ENCODE data around the gene IQCC.

IQCC gene

GRCh38 chr1:32181563-32181962, 23.9 kb upstream of the IQCC start:
- H3K4me3 ChIP-seq (ENCODE audit: low read depth, low read length): no peak overlapping the region
- CTCF ChIA-PET: interaction anchor here (0.6 kb wide), 1 partner anchor 66 kb away, joined by 3 read pairs; no protein-coding TSS in a partner anchor
- H3K36me3 ChIP-seq (ENCODE audit: control insufficient read depth in 2 of 2, insufficient read depth in 1 of 2, low read length in 2 of 2): peaks cover 35 to 54% of the 10 kb centered on the region in 2 experiments
- peaks cover 6% of the 10 kb centered on the region; the same call in 1 of the 2 replicates for H3K4me1 ChIP-seq (ENCODE audit: control insufficient read depth, insufficient read depth, low read length)
- POLR2A ChIA-PET: interaction anchor here (0.6 to 0.9 kb wide), 4 partner anchors 15 to 198 kb away, joined by 3 to 4 read pairs (median 3); partner anchors contain the start of gene IQCC
- no peaks in the 10 kb centered on the region for H3K9me3 ChIP-seq (ENCODE audit: control insufficient read depth, insufficient read depth, low read depth, low read length)
- H3K27ac ChIP-seq (ENCODE audit: extremely low read depth, low read depth, low read length): no peak overlapping the region
- no peak for TF ChIP-seq ZXDB (tag by site-specific recombination; IDR thresholded peaks at IDR 0.05)
- TF ChIP-seq KLF17 (tag by site-specific recombination; IDR thresholded peaks at IDR 0.05): no peak
- no peak for TF ChIP-seq ZBTB8A (tag by site-specific recombination; IDR thresholded peaks at IDR 0.05)
- no peak for TF ChIP-seq OSR2 (tag by site-specific recombination; IDR thresholded peaks at IDR 0.05)
- TF ChIP-seq YY2 (tag by site-specific recombination; IDR thresholded peaks at IDR 0.05): no peak
- TF ChIP-seq IKZF3 (tag by site-specific recombination; IDR thresholded peaks at IDR 0.05): no peak
- TF ChIP-seq SCRT2 (tag by site-specific recombination; IDR thresholded peaks at IDR 0.05): no peak

GRCh38 chr1:32182060-32182459, 23.4 kb upstream of the IQCC start:
- POLR2A ChIA-PET: interaction anchor here (0.6 to 0.9 kb wide), 6 partner anchors 15 to 199 kb away, joined by 3 to 5 read pairs (median 4); partner anchors contain the start of gene IQCC
- Histone ChIP-seq H3K27ac (ENCODE audit: extremely low read depth, low read depth, low read length) (no peak overlapping the region), H3K36me3 (ENCODE audit: control insufficient read depth in 2 of 2, insufficient read depth in 1 of 2, low read length in 2 of 2) (peaks cover 39 to 59% of the 10 kb centered on the region in 2 experiments), H3K4me3 (ENCODE audit: low read depth, low read length) (no peak overlapping the region), H3K9me3 (ENCODE audit: control insufficient read depth, insufficient read depth, low read depth, low read length) (no peaks in the 10 kb centered on the region), H3K4me1 (ENCODE audit: control insufficient read depth, insufficient read depth, low read length) (peaks cover 6% of the 10 kb centered on the region; the same call in 1 of the 2 replicates)
- CTCF ChIA-PET: interaction anchor here (0.6 to 0.7 kb wide), 2 partner anchors 65 to 74 kb away, joined by 3 read pairs; partner anchors contain the start of gene KPNA6
- TF ChIP-seq ZBTB20 (tag by site-specific recombination; IDR thresholded peaks at IDR 0.05): no peak
- TF ChIP-seq KLF1 (tag by site-specific recombination; IDR thresholded peaks at IDR 0.05): peak; percentile 73
- TF ChIP-seq GFI1B (tag by site-specific recombination; IDR thresholded peaks at IDR 0.05): no peak
- TF ChIP-seq KLF8 (tag by site-specific recombination; IDR thresholded peaks at IDR 0.05): no peak
- no peak for TF ChIP-seq ZNF596 (tag by site-specific recombination; IDR thresholded peaks at IDR 0.05)
- TF ChIP-seq ZNF362 (tag by site-specific recombination; IDR thresholded peaks at IDR 0.05): peak; percentile 42; the same call in 1 of the 2 replicates

- 0 out of 2 replicates have a peak, but pooled peaks have one; percentile 17 for TF ChIP-seq ZBTB6 (tag by site-specific recombination; IDR thresholded peaks at IDR 0.05)
- TF ChIP-seq ZBTB21 (tag by site-specific recombination; IDR thresholded peaks at IDR 0.05): no peak
- TF ChIP-seq BCL6B (tag by site-specific recombination; IDR thresholded peaks at IDR 0.05): peak; percentile 40; the same call in 1 of the 2 replicates
- no peak for TF ChIP-seq ZNF416 (tag by site-specific recombination; IDR thresholded peaks at IDR 0.05)
- peak; percentile 46; the same call in 1 of the 2 replicates for TF ChIP-seq ZNF660 (tag by site-specific recombination; IDR thresholded peaks at IDR 0.05)
- TF ChIP-seq PRDM10 (tag by site-specific recombination; IDR thresholded peaks at IDR 0.05): peak; percentile 56
- TF ChIP-seq SP7 (tag by site-specific recombination; IDR thresholded peaks at IDR 0.05): no peak
- TF ChIP-seq ZNF155 (tag by site-specific recombination; IDR thresholded peaks at IDR 0.05): no peak
- peak; percentile 87; the same call in 1 of the 2 replicates for TF ChIP-seq ZNF184 (tag by site-specific recombination; IDR thresholded peaks at IDR 0.05)
- Histone ChIP-seq H3K4me3 (ENCODE audit: low read depth, low read length) (no peak overlapping the region), H3K4me1 (ENCODE audit: control insufficient read depth, insufficient read depth, low read length) (peaks cover 6% of the 10 kb centered on the region; the same call in 1 of the 2 replicates), H3K9me3 (ENCODE audit: control insufficient read depth, insufficient read depth, low read depth, low read length) (no peaks in the 10 kb centered on the region), H3K36me3 (ENCODE audit: control insufficient read depth in 2 of 2, insufficient read depth in 1 of 2, low read length in 2 of 2) (peaks cover 60 to 85% of the 10 kb centered on the region in 2 experiments), H3K27ac (ENCODE audit: extremely low read depth, low read depth, low read length) (no peak overlapping the region)
- POLR2A ChIA-PET: interaction anchor here (1.2 kb wide), 1 partner anchor 16 kb away, joined by 6 read pairs; the partner anchor contains the start of gene CCDC28B
- CTCF ChIA-PET: no interaction called here
Observed at GRCh38 chr1:32184650-32185049, 20.8 kb upstream of the IQCC start.
